ENCODE data around the gene C9orf78. TPM values are rescaled to one million over a fixed set of nuclear protein-coding genes. Genes with fewer than 3 reads are reported as not detected.
A peak's percentile ranks its signal among the peaks of the same experiment; 100 is the strongest.

C9orf78 gene
- total and polyA plus RNA-seq, 9 of the 15 experiments (the other 6 are each of a cell fraction or from before 2014, with no cell fraction given), result 94.6 to 266 (median 202) TPM

DNA sequence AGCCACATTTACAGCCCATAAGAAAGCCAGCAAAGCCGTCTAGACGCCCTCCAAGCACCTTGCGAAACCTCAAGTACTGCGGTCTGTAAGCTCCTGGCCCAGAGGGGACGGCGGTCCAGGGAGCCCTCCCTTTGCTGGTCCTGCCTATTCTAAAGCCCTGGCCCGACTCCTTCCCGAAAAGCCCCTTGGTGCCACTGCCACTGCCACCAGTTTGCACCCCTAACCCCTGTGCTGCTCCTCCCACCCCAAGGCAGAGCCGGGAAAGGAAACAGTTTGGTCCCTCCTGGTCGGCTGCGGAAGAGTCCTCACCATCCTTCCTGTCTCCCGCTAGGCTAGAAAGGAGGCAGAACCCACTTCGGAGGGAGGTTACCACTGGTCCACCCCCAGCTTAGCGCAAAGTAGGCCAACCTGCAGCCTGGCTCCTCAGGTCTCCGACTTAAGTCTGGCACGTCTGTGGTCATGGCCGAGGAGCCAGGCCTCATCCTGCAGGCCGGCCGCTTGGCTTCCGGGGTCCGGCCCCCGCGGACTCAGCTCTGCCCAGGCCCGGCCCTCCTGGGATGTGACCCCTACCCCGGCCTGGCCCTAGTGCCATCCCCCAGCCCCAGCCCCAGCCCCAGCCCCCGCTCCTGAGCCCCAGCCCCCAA is 12.1 kb downstream of the C9orf78 start:
- peak in 2 of 4 experiments; percentile 53 to 76 for DNase-seq (ENCODE audit: extremely low read depth in 1 of 4, low spot score in 3 of 4)
- POLR2A ChIA-PET, result interaction anchor here (0.7 to 5.1 kb wide), 4 partner anchors 11 to 541 kb away, joined by 3 to 49 read pairs (median 4); no protein-coding TSS in a partner anchor
- peaks cover 12 to 13% of the 10 kb centered on the region in 2 experiments; a peak in 4 of 5 replicates for H3K4me1 ChIP-seq (replicated peaks in 1 of 2; ENCODE audit: control insufficient read depth in 2 of 2, insufficient read depth in 2 of 2, low read length in 2 of 2)
- FAIRE-seq, result no peak
- peaks cover 59% of the 10 kb centered on the region for H3K36me3 ChIP-seq (ENCODE audit: control insufficient read depth, insufficient read depth, low read length)
- CTCF ChIA-PET (ENCODE audit: low intra/inter-chr PET ratio), result no interaction called here
- H3K9me3 ChIP-seq (replicated peaks; ENCODE audit: control insufficient read depth, insufficient read depth, low read depth, low read length), result no peaks in the 10 kb centered on the region
- ATAC-seq, result peak; percentile 57
- H3K27me3 ChIP-seq (ENCODE audit: control insufficient read depth in 2 of 2, insufficient read depth in 2 of 2, low read length in 2 of 2), result no peaks in the 10 kb centered on the region
- H3K4me3 ChIP-seq, result peak overlapping the region; percentile 88
- no peaks in the 10 kb centered on the region for H3K9me1 ChIP-seq (ENCODE audit: control insufficient read depth, insufficient read depth, low read length)
- H4K20me1 ChIP-seq (replicated peaks; ENCODE audit: control insufficient read depth, insufficient read depth, low read length), result no peaks in the 10 kb centered on the region
- peak overlapping the region; percentile 70 to 97 for H3K9ac ChIP-seq (ENCODE audit: insufficient read depth in 1 of 2, low read depth in 2 of 2, low read length in 2 of 2)
- in situ Hi-C loops (cut with MboI) (no loop called here), intact Hi-C loops (cut with micrococcal nuclease) (no loop called here)
- no TSS peak for BruUV-seq (replicated peaks)
- H3K79me2 ChIP-seq (ENCODE audit: control insufficient read depth, insufficient read depth, low read length), result peaks cover 26% of the 10 kb centered on the region
- H2AFZ ChIP-seq (ENCODE audit: low read depth, low read length), result peak overlapping the region; percentile 35
- H3K4me2 ChIP-seq (ENCODE audit: insufficient read depth, low read length), result peak overlapping the region; percentile 95
- H3K27ac ChIP-seq (ENCODE audit: extremely low read depth, low read depth, low read length), result peak overlapping the region; percentile 23; the same call in 2 of the 3 replicates
- WGBS (ENCODE audit: insufficient coverage, low coverage, missing lambda C conversion rate), result 32% methylated on average over 19 of the region's 26 CpGs
- peak; percentile 43 to 68; a peak in 1 of 4 replicates for TF ChIP-seq UBTF (IDR thresholded peaks at IDR 0.05; ENCODE audit: borderline replicate concordance in 1 of 2, low read depth in 2 of 2, low read length in 2 of 2)
- TF ChIP-seq ZBTB17 (CRISPR knock-in tag; IDR thresholded peaks at IDR 0.05), result peak; percentile 59; the same call in 1 of the 2 replicates
- no peak for TF ChIP-seq MXD1 (CRISPR knock-in tag; IDR thresholded peaks at IDR 0.05; ENCODE audit: borderline replicate concordance, poor library complexity, severe bottlenecking)
- TF ChIP-seq TAF7 (tag; IDR thresholded peaks at IDR 0.05), result no peak
- no peak for TF ChIP-seq NEUROD1 (IDR thresholded peaks at IDR 0.05; ENCODE audit: borderline replicate concordance, low read depth, low read length, partially characterized antibody)
- TF ChIP-seq, protein P1, sequence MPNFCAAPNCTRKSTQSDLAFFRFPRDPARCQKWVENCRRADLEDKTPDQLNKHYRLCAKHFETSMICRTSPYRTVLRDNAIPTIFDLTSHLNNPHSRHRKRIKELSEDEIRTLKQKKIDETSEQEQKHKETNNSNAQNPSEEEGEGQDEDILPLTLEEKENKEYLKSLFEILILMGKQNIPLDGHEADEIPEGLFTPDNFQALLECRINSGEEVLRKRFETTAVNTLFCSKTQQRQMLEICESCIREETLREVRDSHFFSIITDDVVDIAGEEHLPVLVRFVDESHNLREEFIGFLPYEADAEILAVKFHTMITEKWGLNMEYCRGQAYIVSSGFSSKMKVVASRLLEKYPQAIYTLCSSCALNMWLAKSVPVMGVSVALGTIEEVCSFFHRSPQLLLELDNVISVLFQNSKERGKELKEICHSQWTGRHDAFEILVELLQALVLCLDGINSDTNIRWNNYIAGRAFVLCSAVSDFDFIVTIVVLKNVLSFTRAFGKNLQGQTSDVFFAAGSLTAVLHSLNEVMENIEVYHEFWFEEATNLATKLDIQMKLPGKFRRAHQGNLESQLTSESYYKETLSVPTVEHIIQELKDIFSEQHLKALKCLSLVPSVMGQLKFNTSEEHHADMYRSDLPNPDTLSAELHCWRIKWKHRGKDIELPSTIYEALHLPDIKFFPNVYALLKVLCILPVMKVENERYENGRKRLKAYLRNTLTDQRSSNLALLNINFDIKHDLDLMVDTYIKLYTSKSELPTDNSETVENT (CRISPR knock-in tag; IDR thresholded peaks at IDR 0.05), result no peak
- TF ChIP-seq, protein P2, sequence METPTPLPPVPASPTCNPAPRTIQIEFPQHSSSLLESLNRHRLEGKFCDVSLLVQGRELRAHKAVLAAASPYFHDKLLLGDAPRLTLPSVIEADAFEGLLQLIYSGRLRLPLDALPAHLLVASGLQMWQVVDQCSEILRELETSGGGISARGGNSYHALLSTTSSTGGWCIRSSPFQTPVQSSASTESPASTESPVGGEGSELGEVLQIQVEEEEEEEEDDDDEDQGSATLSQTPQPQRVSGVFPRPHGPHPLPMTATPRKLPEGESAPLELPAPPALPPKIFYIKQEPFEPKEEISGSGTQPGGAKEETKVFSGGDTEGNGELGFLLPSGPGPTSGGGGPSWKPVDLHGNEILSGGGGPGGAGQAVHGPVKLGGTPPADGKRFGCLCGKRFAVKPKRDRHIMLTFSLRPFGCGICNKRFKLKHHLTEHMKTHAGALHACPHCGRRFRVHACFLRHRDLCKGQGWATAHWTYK (CRISPR knock-in tag; IDR thresholded peaks at IDR 0.05), result peak; percentile 79; the same call in 1 of the 2 replicates
- TF ChIP-seq PRDM10 (IDR thresholded peaks at IDR 0.05; ENCODE audit: partially characterized antibody), result peak; percentile 75
